Fibroblast of lung (primary cell): ENCODE results near the gene CCDC86. TPM values are rescaled to one million over a fixed set of nuclear protein-coding genes. Genes with fewer than 3 reads are reported as not detected.

Source experiments
- DNase-seq, 2 donors: peaks; one replicate each; pipeline versions ENCODE4 v3.0.0 to v3.0.0-alpha.2; 2010; ENCODE audit warnings: low read depth in 2 of 2
- H2AFZ ChIP-seq: 2 replicates; pipeline ENCODE4 v1.5.1; 2012; ENCODE audit warnings: low read length, control low read depth, inconsistent platforms
- H3K27ac ChIP-seq: 2 replicates; pipeline ENCODE4 v1.5.1; 2011; ENCODE audit warnings: low read length, control low read depth; ENCODE audit not compliant: insufficient read depth
- H3K27me3 ChIP-seq: 2 replicates; pipeline ENCODE4 v1.5.1; 2011; ENCODE audit warnings: mild to moderate bottlenecking, low read length; ENCODE audit not compliant: control insufficient read depth, insufficient read depth
- H3K36me3 ChIP-seq: 2 replicates; pipeline ENCODE4 v1.5.1; 2011; ENCODE audit warnings: low read length; ENCODE audit not compliant: control insufficient read depth, insufficient read depth
- H3K4me1 ChIP-seq: 2 replicates; pipeline ENCODE4 v1.5.1; 2011; ENCODE audit warnings: low read length; ENCODE audit not compliant: control insufficient read depth, insufficient read depth; ENCODE audit errors: extremely low read depth
- H3K4me2 ChIP-seq: 2 replicates; pipeline ENCODE4 v1.5.1; 2011; ENCODE audit warnings: low read length, control low read depth; ENCODE audit not compliant: insufficient read depth; ENCODE audit errors: extremely low read depth
- H3K4me3 ChIP-seq, 4 experiments: fragments of 200-600 bp in 1 of 4; sonication (generic) in 1 of 4; replicated peaks in 1 of 4; 2 replicates each; pipeline ENCODE4 v1.5.1; 2011 to 2016; ENCODE audit warnings: low read length in 4 of 4, low read depth in 3 of 4, mild to moderate bottlenecking in 3 of 4, control low read depth in 2 of 4, inconsistent platforms in 1 of 4, mixed read lengths in 1 of 4; ENCODE audit not compliant: insufficient read depth in 1 of 4; ENCODE audit errors: control extremely low read depth in 1 of 4
- H3K79me2 ChIP-seq: 2 replicates; pipeline ENCODE4 v1.5.1; 2012; ENCODE audit warnings: mild to moderate bottlenecking, low read length, inconsistent platforms; ENCODE audit not compliant: control insufficient read depth, insufficient read depth
- H3K9ac ChIP-seq: 2 replicates; pipeline ENCODE4 v1.5.1; 2011; ENCODE audit warnings: mild to moderate bottlenecking, low read length, control low read depth; ENCODE audit not compliant: insufficient read depth
- H3K9me3 ChIP-seq: 2 replicates; pipeline ENCODE4 v1.5.1; 2012; ENCODE audit warnings: low read depth, low read length; ENCODE audit not compliant: control insufficient read depth, insufficient read depth
- H4K20me1 ChIP-seq: 2 replicates; pipeline ENCODE4 v1.5.1; 2011; ENCODE audit warnings: low read length; ENCODE audit not compliant: control insufficient read depth, insufficient read depth; ENCODE audit errors: extremely low read depth
- CTCF ChIP-seq, 2 donors: IDR thresholded peaks in 1 of 2; conservative IDR thresholded peaks in 1 of 2; 1 replicate in 1 of 2; 2 replicates in 1 of 2; pipeline ENCODE4 v1.5.1; 2011 to 2012; ENCODE audit warnings: low read length in 2 of 2, control low read depth in 1 of 2, inconsistent platforms in 1 of 2, low read depth in 1 of 2, mild to moderate bottlenecking in 1 of 2
- EZH2 ChIP-seq: IDR thresholded peaks from 2 replicates; pipeline ENCODE4 v1.5.1; 2012; ENCODE audit warnings: low read length, control low read depth, mild to moderate bottlenecking; ENCODE audit errors: missing control alignments
- polyA plus RNA-seq, 2 donors: library from polyadenylated mRNA; depleted of rRNA in 1 of 2; stranded (reverse) in 1 of 2; unstranded in 1 of 2; fragments of >200 nt; gene quantifications; 2 replicates each; pipeline ENCODE4 v1.2.1, GENCODE V29; 2011 to 2012; ENCODE audit warnings: missing spikeins in 1 of 2
- total RNA-seq: library from RNA; depleted of rRNA; stranded (reverse); fragments of >200 nt; gene quantifications from 2 replicates; pipeline ENCODE4 v1.2.1, GENCODE V29; 2014

CCDC86 gene
- total and polyA plus RNA-seq, 2 donors (not counting 1 experiment from before 2014, with no cell fraction given): 7.4 to 14.9 TPM

GRCh38 chr11:60869451-60869825 lies 27.5 kb downstream of the CCDC86 start:
- Histone ChIP-seq H3K9ac (no peak overlapping the region), H3K27ac (no peak overlapping the region), H3K27me3 (no peaks in the 10 kb centered on the region), H2AFZ (no peak overlapping the region), H3K36me3 (no peaks in the 10 kb centered on the region), H3K9me3 (no peaks in the 10 kb centered on the region), H3K4me2 (no peak overlapping the region), H3K4me3 (no peak overlapping the region), H3K4me1 (peaks cover 23% of the 10 kb centered on the region), H3K79me2 (no peaks in the 10 kb centered on the region), H4K20me1 (no peaks in the 10 kb centered on the region)
- DNase-seq: no peak
- no peak for TF ChIP-seq CTCF (conservative IDR thresholded peaks at IDR 0.05 in 1 of 2, IDR thresholded peaks at IDR 0.05 in 1 of 2; ENCODE audit: low read depth in 1 of 2, low read length in 2 of 2)
- TF ChIP-seq EZH2: no peak

GRCh38 chr11:60870276-60870675 lies 28.4 kb downstream of the CCDC86 start:
- H3K36me3 ChIP-seq: no peaks in the 10 kb centered on the region
- peaks cover 23% of the 10 kb centered on the region for H3K4me1 ChIP-seq
- no peaks in the 10 kb centered on the region for H3K9me3 ChIP-seq
- H3K4me3 ChIP-seq: no peak overlapping the region
- TF ChIP-seq EZH2: no peak
- TF ChIP-seq CTCF (conservative IDR thresholded peaks at IDR 0.05 in 1 of 2, IDR thresholded peaks at IDR 0.05 in 1 of 2; ENCODE audit: low read depth in 1 of 2, low read length in 2 of 2): no peak
- no peaks in the 10 kb centered on the region for H3K79me2 ChIP-seq
- no peaks in the 10 kb centered on the region for H4K20me1 ChIP-seq
- no peak overlapping the region for H3K4me2 ChIP-seq
- H3K27me3 ChIP-seq: no peaks in the 10 kb centered on the region
- H3K9ac ChIP-seq: no peak overlapping the region
- H3K27ac ChIP-seq: no peak overlapping the region
- no peak for DNase-seq
- no peak overlapping the region for H2AFZ ChIP-seq

- no peaks in the 10 kb centered on the region for H3K79me2 ChIP-seq
- no peak for DNase-seq
- no peak overlapping the region for H3K4me2 ChIP-seq
- H3K9me3 ChIP-seq: no peaks in the 10 kb centered on the region
- H3K4me3 ChIP-seq: no peak overlapping the region
- no peak overlapping the region for H2AFZ ChIP-seq
- H3K27me3 ChIP-seq: no peaks in the 10 kb centered on the region
- H3K4me1 ChIP-seq: peaks cover 23% of the 10 kb centered on the region
- TF ChIP-seq EZH2 (no peak), CTCF (conservative IDR thresholded peaks at IDR 0.05 in 1 of 2, IDR thresholded peaks at IDR 0.05 in 1 of 2; ENCODE audit: low read depth in 1 of 2, low read length in 2 of 2) (no peak)
- no peak overlapping the region for H3K27ac ChIP-seq
- H3K36me3 ChIP-seq: no peaks in the 10 kb centered on the region
- no peaks in the 10 kb centered on the region for H4K20me1 ChIP-seq
- H3K9ac ChIP-seq: no peak overlapping the region
These were observed 28.9 kb downstream of the CCDC86 start for GRCh38 chr11:60870733-60871377.
